Kidney (tissue), 14 donors: ENCODE measurements around the gene TGFB2. TPM values are rescaled to one million over a fixed set of nuclear protein-coding genes. Genes with fewer than 3 reads are reported as not detected.

ENCODE experiments used
- DNase-seq, 5 donors: peaks; one replicate each; pipeline ENCODE4 v3.0.0-alpha.2; 2013 to 2020
- FAIRE-seq: peaks from 2 replicates; lab custom pipeline; 2012; peaks lifted over from hg19 to GRCh38; lab: Jason Lieb, UNC
- H3K27ac ChIP-seq, 2 donors: one replicate each; pipeline ENCODE4 v1.7.0; 2013; ENCODE audit warnings: low read depth in 2 of 2, low read length in 2 of 2, inconsistent platforms in 1 of 2
- H3K27me3 ChIP-seq: one replicate; pipeline ENCODE4 v1.7.1; 2013; ENCODE audit warnings: low read length, inconsistent platforms; ENCODE audit not compliant: control insufficient read depth, insufficient read depth
- H3K36me3 ChIP-seq, 3 donors: one replicate each; pipeline versions ENCODE4 v1.7.0 to v1.7.1; 2013; ENCODE audit warnings: low read length in 3 of 3, control low read depth in 1 of 3, inconsistent platforms in 1 of 3; ENCODE audit not compliant: insufficient read depth in 3 of 3, control insufficient read depth in 2 of 3
- H3K4me1 ChIP-seq, 3 donors: one replicate each; pipeline versions ENCODE4 v1.7.0 to v1.7.1; 2013; ENCODE audit warnings: low read length in 3 of 3, inconsistent platforms in 1 of 3, low read depth in 1 of 3; ENCODE audit not compliant: control insufficient read depth in 2 of 3, insufficient read depth in 2 of 3
- H3K4me3 ChIP-seq, 3 donors: one replicate each; pipeline versions ENCODE4 v1.7.0 to v1.8.1; 2013; ENCODE audit warnings: low read length in 3 of 3, control low read depth in 1 of 3, inconsistent platforms in 1 of 3
- H3K9ac ChIP-seq, 3 donors: one replicate each; pipeline versions ENCODE4 v1.7.0 to v1.7.1; 2013; ENCODE audit warnings: low read length in 3 of 3, control low read depth in 1 of 3, inconsistent platforms in 1 of 3
- H3K9me3 ChIP-seq, 3 donors: one replicate each; pipeline versions ENCODE4 v1.7.0 to v1.7.1; 2013; ENCODE audit warnings: low read length in 3 of 3, control low read depth in 1 of 3, inconsistent platforms in 1 of 3; ENCODE audit not compliant: control insufficient read depth in 2 of 3, insufficient read depth in 1 of 3
- intact Hi-C: fragments of 100-400 bp; cut with DNase I; formaldehyde crosslinking; loops from one replicate; pipeline ENCODE4 v1.11.1; 2022
- polyA plus RNA-seq: library from polyadenylated mRNA; stranded (reverse); fragments of 350-450 nt; fragmentation: Illumina TruSeq; extraction: RNeasy Lipid Tissue Mini Kit (QIAGEN cat#74804); gene quantifications from one replicate; pipeline ENCODE4 v1.2.3, GENCODE V29; 2014; ENCODE audit warnings: low read depth, low replicate concordance; ENCODE audit not compliant: insufficient read depth
- total RNA-seq: library from RNA; stranded (reverse); fragmentation: NEBNext Ultra II Directional; extraction: Animal tissue kit (Norgen Biotek cat#: 25700); gene quantifications from one replicate; pipeline ENCODE4 v1.2.1, GENCODE V29; 2021
- TF ChIP-seq, protein P1 (sequence below): IDR thresholded peaks from 3 replicates; pipeline ENCODE4 v1.5.1; 2012; ENCODE audit warnings: mild to moderate bottlenecking, moderate library complexity, borderline replicate concordance; ENCODE audit not compliant: insufficient read depth; ENCODE audit errors: extremely low read depth
- donor health status: control.
- donor health status: control.
- donor health status: control.
- donor health status: control.
- donor health status: control.
- donor health status: DM: yes; HTN: yes; CAD: no.
- donor health status: Normal renal cell carcinoma (clear cell type).

Gene TGFB2
- total and polyA plus RNA-seq, 2 donors from 2014 or later, result 1.4 to 12.2 TPM

DNA sequence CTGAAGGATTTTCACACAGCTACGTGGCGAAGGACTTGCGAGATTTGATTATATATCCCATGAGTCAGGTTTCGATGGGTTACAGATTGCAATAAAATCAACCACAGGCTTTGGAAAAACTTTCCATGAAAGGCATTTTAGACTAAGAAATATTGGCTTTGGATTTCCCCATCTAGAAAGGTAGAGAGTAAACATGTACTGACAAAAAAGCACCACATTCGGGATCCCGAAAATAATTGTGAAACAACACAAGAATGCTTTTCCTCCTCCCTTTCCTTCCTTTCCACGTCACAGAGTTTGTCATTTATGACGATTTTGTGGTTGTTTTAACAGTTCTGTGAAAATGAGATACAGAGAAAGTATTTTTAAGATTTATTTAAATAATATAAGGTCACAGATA lies 38.5 kb downstream of the TGFB2 start:
- intact Hi-C loops, result no loop called here
- TF ChIP-seq, protein P1, sequence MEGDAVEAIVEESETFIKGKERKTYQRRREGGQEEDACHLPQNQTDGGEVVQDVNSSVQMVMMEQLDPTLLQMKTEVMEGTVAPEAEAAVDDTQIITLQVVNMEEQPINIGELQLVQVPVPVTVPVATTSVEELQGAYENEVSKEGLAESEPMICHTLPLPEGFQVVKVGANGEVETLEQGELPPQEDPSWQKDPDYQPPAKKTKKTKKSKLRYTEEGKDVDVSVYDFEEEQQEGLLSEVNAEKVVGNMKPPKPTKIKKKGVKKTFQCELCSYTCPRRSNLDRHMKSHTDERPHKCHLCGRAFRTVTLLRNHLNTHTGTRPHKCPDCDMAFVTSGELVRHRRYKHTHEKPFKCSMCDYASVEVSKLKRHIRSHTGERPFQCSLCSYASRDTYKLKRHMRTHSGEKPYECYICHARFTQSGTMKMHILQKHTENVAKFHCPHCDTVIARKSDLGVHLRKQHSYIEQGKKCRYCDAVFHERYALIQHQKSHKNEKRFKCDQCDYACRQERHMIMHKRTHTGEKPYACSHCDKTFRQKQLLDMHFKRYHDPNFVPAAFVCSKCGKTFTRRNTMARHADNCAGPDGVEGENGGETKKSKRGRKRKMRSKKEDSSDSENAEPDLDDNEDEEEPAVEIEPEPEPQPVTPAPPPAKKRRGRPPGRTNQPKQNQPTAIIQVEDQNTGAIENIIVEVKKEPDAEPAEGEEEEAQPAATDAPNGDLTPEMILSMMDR, result no peak
- Histone ChIP-seq H3K27ac (no peak overlapping the region), H3K27me3 (no peaks in the 10 kb centered on the region), H3K36me3 (no peaks in the 10 kb centered on the region), H3K4me3 (no peak overlapping the region), H3K9me3 (no peaks in the 10 kb centered on the region), H3K4me1 (peaks cover 0 to 9% (median 6%) of the 10 kb centered on the region in 3 donors), H3K9ac (no peak overlapping the region)
- FAIRE-seq (no peak), DNase-seq (no peak)

DNA sequence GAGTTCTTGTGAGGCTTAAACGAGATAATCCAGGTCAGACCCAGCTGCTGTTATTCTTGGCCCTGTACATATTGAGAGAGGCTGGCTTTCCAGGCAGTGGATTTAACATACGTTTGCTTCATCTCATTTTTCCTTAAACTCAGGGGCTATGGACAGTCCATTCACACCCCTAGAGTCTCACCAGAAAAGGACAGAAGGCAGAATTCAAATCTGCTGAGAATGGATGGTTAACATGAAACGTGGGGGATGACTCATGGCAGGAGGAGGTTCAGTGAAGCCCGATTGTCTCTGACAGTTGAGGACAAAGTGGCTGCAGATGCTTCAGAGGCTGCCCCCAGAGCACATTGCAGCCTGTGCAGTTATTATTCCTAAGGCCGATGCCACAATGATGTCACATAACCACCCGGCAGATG lies 39.5 kb downstream of the TGFB2 start:
- FAIRE-seq (no peak), DNase-seq (no peak)
- Histone ChIP-seq H3K4me1 (peaks cover 0 to 7% (median 6%) of the 10 kb centered on the region in 3 donors), H3K27ac (no peak overlapping the region), H3K9me3 (no peaks in the 10 kb centered on the region), H3K9ac (no peak overlapping the region), H3K4me3 (no peak overlapping the region), H3K27me3 (no peaks in the 10 kb centered on the region), H3K36me3 (no peaks in the 10 kb centered on the region)
- intact Hi-C loops, result no loop called here
- TF ChIP-seq, protein P1, result no peak

DNA sequence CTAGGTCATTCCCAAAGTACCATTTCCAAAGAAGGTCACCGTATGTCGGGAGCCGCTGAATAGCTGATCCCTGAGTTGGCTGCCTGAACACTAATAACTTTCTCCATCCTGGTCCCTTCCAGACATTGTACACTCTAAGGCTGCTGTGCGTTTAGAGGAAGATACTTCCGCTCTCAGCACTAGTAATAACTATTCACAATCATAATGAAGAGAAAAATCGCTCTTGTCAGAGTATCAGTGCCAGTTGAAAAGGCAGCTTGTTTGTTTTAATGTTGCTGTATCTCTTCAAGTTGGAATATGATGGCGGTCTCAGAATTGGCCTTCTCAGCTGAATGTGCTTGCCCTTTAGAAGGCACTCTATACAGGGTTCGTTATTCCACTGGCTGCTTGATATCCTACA lies 43.5 kb downstream of the TGFB2 start:
- no peak overlapping the region for H3K4me3 ChIP-seq

More for the DNA sequence above, 43.5 kb downstream of the TGFB2 start:
- Histone ChIP-seq H3K36me3 (no peaks in the 10 kb centered on the region), H3K9me3 (no peaks in the 10 kb centered on the region), H3K9ac (no peak overlapping the region), H3K4me1 (peaks cover 0 to 3% (median 0%) of the 10 kb centered on the region in 3 donors), H3K27me3 (no peaks in the 10 kb centered on the region), H3K27ac (no peak overlapping the region)
- TF ChIP-seq, protein P1, result no peak
- no peak for FAIRE-seq
- DNase-seq, result no peak
- intact Hi-C loops, result no loop called here
